Neuronal stem cell (in vitro differentiated cells): ENCODE data around the gene PIAS4. TPM values are rescaled to one million over a fixed set of nuclear protein-coding genes. Genes with fewer than 3 reads are reported as not detected.

ENCODE experiments used
- DNase-seq: peaks from one replicate; pipeline ENCODE4 v3.0.0-alpha.2; 2013; ENCODE audit warnings: low spot score
- H2AFZ ChIP-seq: one replicate; pipeline ENCODE4 v1.6.1; 2013; ENCODE audit warnings: mild to moderate bottlenecking, low read length, inconsistent platforms
- H2AK5ac ChIP-seq: 2 replicates; pipeline ENCODE4 v1.6.1; 2013; ENCODE audit warnings: low read depth, mild to moderate bottlenecking, inconsistent platforms, low read length, moderate library complexity, mixed read lengths
- H2BK120ac ChIP-seq: 2 replicates; pipeline ENCODE4 v1.6.1; 2013; ENCODE audit warnings: low read depth, mild to moderate bottlenecking, inconsistent platforms, low read length, moderate library complexity, mixed read lengths
- H2BK12ac ChIP-seq: one replicate; pipeline ENCODE4 v1.6.1; 2013; ENCODE audit warnings: low read length, inconsistent platforms
- H2BK15ac ChIP-seq: 2 replicates; pipeline ENCODE4 v1.6.1; 2013; ENCODE audit warnings: mild to moderate bottlenecking, low read length, inconsistent platforms, mixed read lengths
- H2BK5ac ChIP-seq: one replicate; pipeline ENCODE4 v1.6.1; 2013; ENCODE audit warnings: inconsistent platforms, mild to moderate bottlenecking, low read length, moderate library complexity
- H3K14ac ChIP-seq: one replicate; pipeline ENCODE4 v1.6.1; 2013; ENCODE audit warnings: low read length, inconsistent platforms
- H3K18ac ChIP-seq: 2 replicates; pipeline ENCODE4 v1.6.1; 2013; ENCODE audit warnings: low read length, inconsistent platforms
- H3K23ac ChIP-seq: 2 replicates; pipeline ENCODE4 v1.6.1; 2013; ENCODE audit warnings: low read depth, mild to moderate bottlenecking, mixed read lengths, low read length, inconsistent platforms; ENCODE audit not compliant: poor library complexity
- H3K27ac ChIP-seq: replicated peaks from 3 replicates; pipeline ENCODE4 v1.5.1; 2013; ENCODE audit warnings: low read length, inconsistent platforms
- H3K27me3 ChIP-seq, 3 experiments: 2 replicates each; pipeline ENCODE4 v1.6.1; 2013; ENCODE audit warnings: low read length in 3 of 3, mild to moderate bottlenecking in 2 of 3, inconsistent platforms in 1 of 3, low read depth in 1 of 3, mixed read lengths in 1 of 3, moderate library complexity in 1 of 3; ENCODE audit not compliant: control insufficient read depth in 3 of 3, insufficient read depth in 3 of 3
- H3K36me3 ChIP-seq, 2 donors: replicated peaks in 1 of 2; 2 replicates each; pipeline ENCODE4 v1.6.1; 2013; ENCODE audit warnings: low read length in 2 of 2; ENCODE audit not compliant: control insufficient read depth in 2 of 2, insufficient read depth in 2 of 2
- H3K4ac ChIP-seq: 2 replicates; pipeline ENCODE4 v1.6.1; 2013; ENCODE audit warnings: inconsistent platforms, mild to moderate bottlenecking, low read length, moderate library complexity
- H3K4me1 ChIP-seq, 2 donors: 1 replicate in 1 of 2; 2 replicates in 1 of 2; pipeline ENCODE4 v1.6.1; 2013; ENCODE audit warnings: low read length in 2 of 2, low read depth in 1 of 2; ENCODE audit not compliant: control insufficient read depth in 2 of 2, insufficient read depth in 1 of 2
- H3K4me2 ChIP-seq: one replicate; pipeline ENCODE4 v1.6.1; 2013; ENCODE audit warnings: mild to moderate bottlenecking, low read length, inconsistent platforms; ENCODE audit not compliant: insufficient read depth, poor library complexity, severe bottlenecking
- H3K4me3 ChIP-seq, 2 donors: 2 replicates each; pipeline ENCODE4 v1.5.1; 2013; ENCODE audit warnings: low read length in 2 of 2, mild to moderate bottlenecking in 2 of 2, inconsistent platforms in 1 of 2, moderate library complexity in 1 of 2
- H3K79me1 ChIP-seq: one replicate; pipeline ENCODE4 v1.6.1; 2013; ENCODE audit warnings: low read depth, mild to moderate bottlenecking, inconsistent platforms, low read length, moderate library complexity
- H3K9ac ChIP-seq: one replicate; pipeline ENCODE4 v1.6.1; 2013; ENCODE audit warnings: mild to moderate bottlenecking, low read depth, low read length, inconsistent platforms; ENCODE audit not compliant: poor library complexity
- H3K9me3 ChIP-seq, 2 donors: replicated peaks in 1 of 2; 2 replicates each; pipeline versions ENCODE3 to v1.6.1; 2013; ENCODE audit warnings: low read length in 2 of 2, mild to moderate bottlenecking in 2 of 2, inconsistent platforms in 1 of 2, low read depth in 1 of 2, mixed read lengths in 1 of 2, moderate library complexity in 1 of 2; ENCODE audit not compliant: control insufficient read depth in 2 of 2, insufficient read depth in 1 of 2
- H4K8ac ChIP-seq: one replicate; pipeline ENCODE4 v1.6.1; 2013; ENCODE audit warnings: low read depth, mild to moderate bottlenecking, inconsistent platforms, low read length, moderate library complexity
- H4K91ac ChIP-seq: one replicate; pipeline ENCODE4 v1.6.1; 2013; ENCODE audit warnings: low read length, low read depth, mild to moderate bottlenecking, inconsistent platforms; ENCODE audit not compliant: poor library complexity
- WGBS, 2 donors: extraction: QIAGEN DNeasy Blood & Tissue Kit; methylation state at CpG; one replicate each; pipeline ENCODE4 v1.1.7; 2013; ENCODE audit warnings: missing lambda C conversion rate in 2 of 2, mixed read lengths in 1 of 2; ENCODE audit not compliant: insufficient read length in 2 of 2, insufficient replicate concordance in 1 of 2; ENCODE audit errors: extremely low coverage in 2 of 2; 5-methylcytosine and 5-hydroxymethylcytosine counted together
- polyA plus RNA-seq, 2 experiments: library from polyadenylated mRNA; stranded (reverse); fragments of 200-250 nt; gene quantifications; one replicate each; pipeline ENCODE4 v1.2.3, GENCODE V29; 2013

The PIAS4 gene
- polyA plus RNA-seq (2013, experiment 1 of 2) = 64.0 TPM
- polyA plus RNA-seq (2013, experiment 2 of 2) = 61.2 TPM

- H3K79me1 ChIP-seq = peaks cover 28% of the 10 kb centered on the region
- peak within 1 kb of the TSS; percentile 99 for H3K9ac ChIP-seq
- H3K4me3 ChIP-seq = peak within 1 kb of the TSS; percentile 86 to 93
- peak within 1 kb of the TSS; percentile 100 for H3K14ac ChIP-seq
- no peak within 1 kb of the TSS for H3K4ac ChIP-seq
- H2BK15ac ChIP-seq = no peak within 1 kb of the TSS
- peak; percentile 96 for DNase-seq
- peak within 1 kb of the TSS; percentile 92 for H4K8ac ChIP-seq
- H3K27me3 ChIP-seq = no peaks in the 10 kb centered on the region
- H3K23ac ChIP-seq = peak within 1 kb of the TSS; percentile 98
- no peak within 1 kb of the TSS for H2BK120ac ChIP-seq
- H3K27ac ChIP-seq = peak within 1 kb of the TSS; percentile 92
- H2AK5ac ChIP-seq = peak within 1 kb of the TSS; percentile 99
- peak within 1 kb of the TSS; percentile 93 for H2BK5ac ChIP-seq
- H3K4me2 ChIP-seq = peak within 1 kb of the TSS; percentile 90
- H2AFZ ChIP-seq = peak within 1 kb of the TSS; percentile 99
- H3K18ac ChIP-seq = peak within 1 kb of the TSS; percentile 100
- H4K91ac ChIP-seq = no peak within 1 kb of the TSS
- H3K9me3 ChIP-seq = no peaks in the 10 kb centered on the region
- no CpG with 5 or more reads among the region's 91 CpGs for WGBS, 2 donors
- H3K36me3 ChIP-seq = peaks cover 3 to 19% of the 10 kb centered on the region in 2 donors
- H2BK12ac ChIP-seq = no peak within 1 kb of the TSS
- peaks cover 7 to 12% of the 10 kb centered on the region in 2 donors for H3K4me1 ChIP-seq
These were observed at the start of gene PIAS4 for GRCh38 chr19:4007021-4007835. TSS of gene PIAS4 (plus strand) at chr19:4007736. CDS start at chr19:4007761, 25 bp downstream.

GRCh38 chr19:3958836-3959765 lies 48.4 kb upstream of the PIAS4 start:
- Histone ChIP-seq H3K9ac (no peak overlapping the region), H2BK12ac (no peak overlapping the region), H2BK120ac (no peak overlapping the region), H3K18ac (no peak overlapping the region), H3K27ac (no peak overlapping the region), H3K4me1 (no peaks in the 10 kb centered on the region), H3K36me3 (peaks cover 51 to 72% of the 10 kb centered on the region in 2 donors), H3K27me3 (no peaks in the 10 kb centered on the region), H2AK5ac (no peak overlapping the region), H4K91ac (no peak overlapping the region), H2BK5ac (no peak overlapping the region), H3K4me3 (no peak overlapping the region), H3K14ac (peak overlapping the region; percentile 71), H3K23ac (peak overlapping the region; percentile 80), H3K4ac (no peak overlapping the region), H3K4me2 (no peak overlapping the region), H2AFZ (no peak overlapping the region), H4K8ac (no peak overlapping the region), H2BK15ac (no peak overlapping the region), H3K79me1 (peaks cover 22% of the 10 kb centered on the region), H3K9me3 (peaks cover 0 to 2% of the 10 kb centered on the region in 2 donors)
- no CpG with 5 or more reads among the region's 86 CpGs for WGBS, 2 donors
- no peak for DNase-seq

- Histone ChIP-seq H2BK120ac (no peak overlapping the region), H4K8ac (no peak overlapping the region), H2BK15ac (no peak overlapping the region), H2BK5ac (no peak overlapping the region), H3K9ac (no peak overlapping the region), H3K36me3 (peaks cover 56 to 77% of the 10 kb centered on the region in 2 donors), H2AK5ac (no peak overlapping the region), H3K79me1 (peaks cover 23% of the 10 kb centered on the region), H4K91ac (no peak overlapping the region), H3K4me1 (no peaks in the 10 kb centered on the region), H3K4ac (no peak overlapping the region), H2BK12ac (no peak overlapping the region), H3K4me2 (no peak overlapping the region), H3K27me3 (no peaks in the 10 kb centered on the region), H3K4me3 (no peak overlapping the region), H2AFZ (no peak overlapping the region), H3K9me3 (peaks cover 0 to 2% of the 10 kb centered on the region in 2 donors), H3K14ac (no peak overlapping the region), H3K23ac (peak overlapping the region; percentile 55), H3K27ac (no peak overlapping the region), H3K18ac (no peak overlapping the region)
- no CpG with 5 or more reads among the region's 15 CpGs for WGBS, 2 donors
- no peak for DNase-seq
These were observed 47.8 kb upstream of the PIAS4 start for GRCh38 chr19:3959766-3960131.
